IPS-NIHi11 (cell line): ENCODE results near the gene SLC6A17.

Experiments used
- DNase-seq: peaks from one replicate; pipeline ENCODE4 v3.0.0; 2012; ENCODE audit warnings: mixed read lengths, low spot score

Gene SLC6A17

DNA sequence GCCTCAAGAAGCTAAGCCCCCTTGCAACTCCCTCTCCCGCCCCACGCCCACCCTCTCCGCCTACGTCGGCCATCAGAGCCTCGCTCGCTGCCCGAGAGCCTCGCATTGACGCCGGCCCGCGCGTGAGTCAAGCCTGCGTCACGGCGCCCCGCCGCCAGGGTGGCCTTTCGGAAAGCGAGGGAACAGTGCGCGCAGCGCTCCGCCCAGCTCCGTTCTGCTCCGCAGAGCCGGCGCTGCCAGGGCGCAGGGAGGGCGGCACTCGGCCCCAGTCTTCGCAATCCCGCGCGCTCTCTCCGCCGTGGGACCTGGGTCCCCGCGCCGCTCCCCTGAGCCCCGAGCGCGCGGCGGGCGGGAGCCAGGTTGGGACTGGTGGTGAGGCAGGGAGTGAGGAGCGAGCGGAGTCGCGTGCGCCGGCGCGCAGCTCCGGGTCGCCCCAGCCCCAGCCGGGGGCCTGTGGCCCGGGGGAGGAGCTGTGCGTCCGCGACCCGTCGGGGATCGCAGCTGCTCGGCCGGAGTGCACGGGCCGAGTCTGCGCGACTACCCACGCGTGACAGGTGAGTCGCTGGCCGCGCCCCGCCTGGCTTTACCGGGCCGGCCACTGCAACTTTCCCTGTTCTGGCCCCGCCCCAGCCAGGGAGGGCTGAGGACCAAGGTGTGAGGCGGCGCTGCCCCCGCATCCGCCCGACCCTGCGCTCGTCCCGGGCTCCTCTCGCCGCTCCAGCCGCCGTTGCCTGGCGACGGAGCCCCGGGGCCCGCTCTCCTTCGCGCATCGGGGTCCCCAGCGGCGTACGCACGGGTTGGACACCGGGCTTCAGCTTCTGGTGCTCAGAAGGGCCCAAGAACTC lies at the start of gene SLC6A17:
Gene SLC6A17 (plus strand): TSS at position 165 of the 845 bp plus-strand sequence. CDS start 16,436 bp downstream, outside the sequence.
- DNase-seq, result peak; percentile 81

DNA sequence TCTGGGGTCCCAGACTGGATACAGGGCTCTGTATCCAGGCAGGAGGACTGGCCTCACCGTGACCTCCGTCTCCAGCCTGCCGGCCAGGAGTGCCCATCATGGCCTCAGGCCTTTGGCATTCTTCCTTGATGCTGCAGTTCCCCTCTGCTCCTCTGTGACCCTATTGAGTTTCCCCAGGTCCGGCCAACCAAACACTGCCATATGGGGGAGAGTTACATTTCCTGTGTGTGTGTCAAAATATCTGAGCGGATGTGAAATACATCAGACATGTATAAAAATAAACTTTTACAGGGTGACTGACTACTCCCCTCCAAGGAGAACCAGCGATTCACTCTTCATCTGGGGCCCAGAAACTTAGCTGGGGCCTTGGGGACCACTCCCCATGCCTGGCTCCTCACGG lies 48.2 kb upstream of the SLC6A17 start:
- DNase-seq, result no peak

DNA sequence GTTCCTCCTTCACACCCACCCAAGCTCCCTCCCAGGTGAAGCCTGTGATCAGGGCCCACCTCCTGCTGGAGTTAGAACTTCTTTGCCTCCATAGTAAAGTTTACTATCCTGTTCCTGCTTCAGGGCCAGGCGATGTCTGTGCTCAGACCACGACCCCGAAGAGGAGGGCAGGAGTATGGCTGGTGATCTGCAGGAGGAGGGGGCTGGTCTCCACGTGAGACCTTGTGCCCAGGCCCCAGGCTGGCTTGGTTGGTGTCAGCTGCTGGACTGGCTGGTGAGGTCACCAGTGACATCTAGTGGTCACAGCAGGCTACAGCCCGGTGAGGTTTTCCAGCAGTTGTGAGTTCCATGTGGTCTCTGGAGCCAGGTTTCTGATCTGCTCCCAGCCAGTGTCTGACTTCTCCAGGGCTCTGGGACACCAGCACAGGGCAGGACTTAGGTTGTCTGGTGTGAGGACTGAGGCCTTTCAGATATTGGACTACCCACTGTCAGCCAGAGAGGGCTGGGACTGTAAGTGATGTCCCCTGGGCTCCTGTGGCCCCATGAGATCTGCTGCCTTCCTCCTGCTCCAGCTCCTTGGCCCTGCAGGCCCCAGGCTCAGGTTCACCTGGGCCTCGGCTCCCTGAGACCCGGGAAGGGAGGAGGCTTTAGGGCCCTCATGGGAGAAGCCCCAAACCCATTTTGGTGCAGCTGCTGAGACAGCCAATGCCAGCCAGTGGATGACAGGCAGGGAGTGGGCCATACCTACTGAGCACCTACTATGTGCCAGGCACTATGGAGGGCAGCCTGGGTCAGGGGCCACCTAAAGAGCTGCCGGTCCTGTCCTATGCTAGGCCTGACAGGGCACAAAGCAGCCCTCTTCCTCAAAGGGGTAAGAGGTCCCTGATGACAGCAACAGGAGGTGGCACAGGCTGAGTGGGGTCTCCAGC lies 44.0 kb upstream of the SLC6A17 start:
- peak; percentile 90 for DNase-seq

DNA sequence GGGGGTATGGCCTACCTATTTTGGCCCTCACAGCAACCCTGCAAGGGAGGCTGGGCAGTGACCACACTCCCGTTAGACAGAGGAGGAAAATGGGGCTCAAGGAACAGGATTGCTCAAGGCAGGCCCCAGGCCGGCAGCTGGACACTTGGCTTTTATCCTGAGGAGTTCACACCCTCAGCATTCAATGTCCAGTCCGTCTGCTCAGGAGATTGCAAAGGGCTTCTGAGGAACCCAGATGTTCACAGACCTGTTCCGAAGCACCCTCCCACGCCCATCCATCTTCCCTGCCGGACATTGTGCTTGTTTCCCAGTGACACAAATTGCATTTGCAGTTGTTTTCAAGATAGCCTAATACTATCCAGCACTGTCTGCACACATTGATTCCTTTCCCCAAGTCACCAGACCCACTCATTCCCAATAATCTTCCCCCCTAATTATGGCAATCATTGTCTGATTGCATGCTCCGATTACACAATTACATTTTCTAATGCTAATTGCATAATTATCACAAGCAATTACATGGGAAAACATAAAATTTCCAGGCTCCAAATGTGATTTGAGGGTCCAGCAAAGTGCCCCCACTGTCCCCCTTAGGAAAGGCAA lies 42.3 kb upstream of the SLC6A17 start:
- DNase-seq, result no peak

DNA sequence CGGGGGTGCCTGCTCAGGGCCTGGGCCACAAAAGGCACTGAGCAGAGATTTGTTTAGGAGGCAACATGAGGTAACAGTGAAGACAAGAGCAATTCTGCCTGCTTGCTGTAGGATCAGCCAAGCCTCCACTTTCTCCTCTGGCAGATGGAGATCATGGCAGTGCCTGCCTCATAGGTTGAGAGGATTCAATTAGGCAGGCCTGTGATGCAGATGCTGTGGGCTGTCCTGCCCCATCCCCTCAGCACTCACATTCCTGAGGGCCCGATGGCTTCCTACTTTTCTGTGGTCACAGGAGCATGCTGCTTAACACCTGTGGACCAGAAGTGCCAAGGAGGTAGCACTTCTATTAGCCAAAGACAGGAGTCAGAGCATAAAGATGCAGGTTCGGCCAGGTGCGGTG lies 39.2 kb upstream of the SLC6A17 start:
- DNase-seq, result no peak

DNA sequence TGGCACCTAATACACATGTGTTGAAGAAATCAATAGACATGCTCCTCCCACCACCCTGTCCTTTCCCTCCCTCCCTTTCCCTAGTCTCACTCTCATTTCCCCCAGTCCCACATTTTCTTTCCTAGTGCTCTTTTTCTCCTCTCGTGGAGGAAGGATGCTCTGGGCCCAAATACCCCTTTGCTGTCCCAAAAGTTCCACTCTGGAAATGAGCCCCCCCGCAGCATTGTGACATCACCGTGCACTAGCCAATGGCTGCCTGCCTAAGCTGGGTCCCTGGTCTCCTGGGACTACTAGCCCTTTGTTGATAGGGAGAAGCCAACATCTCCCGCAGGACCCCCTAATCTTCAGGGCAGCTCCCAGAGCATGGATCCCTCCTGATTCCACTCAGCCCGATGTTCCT lies 38.2 kb upstream of the SLC6A17 start, which contains the start of gene UBL4B:
Gene UBL4B (plus strand): TSS at position 301 of the 400 bp plus-strand sequence. CDS start 92 bp downstream, at position 393.
- no peak for DNase-seq

DNA sequence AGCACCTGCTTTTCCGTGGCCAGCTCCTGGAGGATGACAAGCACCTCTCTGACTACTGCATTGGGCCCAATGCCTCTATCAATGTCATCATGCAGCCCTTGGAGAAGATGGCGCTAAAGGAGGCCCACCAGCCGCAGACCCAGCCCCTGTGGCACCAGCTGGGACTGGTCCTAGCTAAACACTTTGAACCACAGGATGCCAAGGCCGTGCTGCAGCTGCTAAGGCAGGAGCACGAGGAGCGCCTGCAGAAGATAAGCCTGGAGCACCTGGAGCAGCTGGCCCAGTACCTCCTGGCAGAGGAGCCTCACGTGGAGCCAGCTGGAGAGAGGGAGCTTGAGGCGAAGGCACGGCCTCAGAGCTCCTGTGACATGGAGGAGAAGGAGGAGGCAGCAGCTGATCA lies 37.6 kb upstream of the SLC6A17 start:
- no peak for DNase-seq

DNA sequence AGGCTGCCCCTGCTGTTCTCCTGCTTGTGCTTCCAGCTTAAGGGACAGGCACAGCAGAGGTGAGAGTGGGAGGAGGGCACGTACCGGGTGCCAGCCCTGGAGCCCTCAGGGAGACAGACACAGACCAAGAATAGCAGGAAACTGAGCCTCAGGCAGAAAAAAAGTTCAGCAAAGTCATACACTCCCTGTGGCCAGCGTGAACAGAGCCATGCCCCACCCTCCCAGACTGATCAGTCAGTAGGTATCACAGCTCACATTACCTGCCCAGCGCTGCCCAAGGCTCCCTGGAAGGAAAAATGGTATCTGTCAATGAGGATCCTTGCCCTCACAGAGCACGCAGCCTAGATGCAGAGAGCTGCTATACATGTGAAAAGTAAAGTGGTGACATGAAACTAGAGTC lies 36.7 kb upstream of the SLC6A17 start:
- DNase-seq, result no peak

DNA sequence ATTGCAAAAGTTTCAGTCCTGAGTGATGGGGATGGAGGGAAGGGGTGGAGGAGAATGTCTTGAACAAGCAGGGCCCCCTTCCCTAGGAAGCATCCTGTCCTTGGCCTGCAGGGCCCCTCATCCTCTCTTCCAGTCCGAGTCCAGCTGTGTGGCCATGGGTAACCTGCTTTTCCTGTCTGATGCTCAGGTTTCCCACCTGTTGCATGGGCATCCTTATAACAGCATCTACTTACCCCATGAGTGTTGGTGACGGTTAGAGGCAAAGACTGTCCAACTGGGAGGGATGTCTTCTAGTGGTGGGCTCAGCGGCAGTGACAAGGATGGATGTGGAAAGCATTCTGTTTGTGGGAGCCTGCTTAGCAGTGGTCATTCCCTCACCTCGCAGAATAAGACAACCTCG lies 36.1 kb upstream of the SLC6A17 start:
- DNase-seq, result no peak

DNA sequence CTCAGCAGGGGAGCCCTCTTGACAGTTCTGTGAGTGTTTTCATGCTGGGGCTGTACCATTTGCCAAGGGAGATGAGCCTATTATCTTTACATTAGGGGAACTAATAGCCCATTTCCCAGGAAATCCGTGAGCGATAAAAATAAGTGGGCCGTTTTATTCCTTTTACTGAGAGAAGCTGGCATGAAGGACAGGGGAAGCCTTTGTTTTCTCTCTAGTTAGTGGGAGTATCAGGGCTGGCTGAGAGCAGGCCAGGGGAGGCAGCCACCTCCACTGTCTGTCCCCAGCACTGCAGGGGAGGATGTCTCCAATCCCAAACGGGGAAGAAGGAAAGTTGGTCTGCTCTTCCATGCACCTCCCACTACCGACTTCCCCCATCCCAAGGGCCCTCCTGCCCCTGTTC lies 35.5 kb upstream of the SLC6A17 start:
- no peak for DNase-seq

DNA sequence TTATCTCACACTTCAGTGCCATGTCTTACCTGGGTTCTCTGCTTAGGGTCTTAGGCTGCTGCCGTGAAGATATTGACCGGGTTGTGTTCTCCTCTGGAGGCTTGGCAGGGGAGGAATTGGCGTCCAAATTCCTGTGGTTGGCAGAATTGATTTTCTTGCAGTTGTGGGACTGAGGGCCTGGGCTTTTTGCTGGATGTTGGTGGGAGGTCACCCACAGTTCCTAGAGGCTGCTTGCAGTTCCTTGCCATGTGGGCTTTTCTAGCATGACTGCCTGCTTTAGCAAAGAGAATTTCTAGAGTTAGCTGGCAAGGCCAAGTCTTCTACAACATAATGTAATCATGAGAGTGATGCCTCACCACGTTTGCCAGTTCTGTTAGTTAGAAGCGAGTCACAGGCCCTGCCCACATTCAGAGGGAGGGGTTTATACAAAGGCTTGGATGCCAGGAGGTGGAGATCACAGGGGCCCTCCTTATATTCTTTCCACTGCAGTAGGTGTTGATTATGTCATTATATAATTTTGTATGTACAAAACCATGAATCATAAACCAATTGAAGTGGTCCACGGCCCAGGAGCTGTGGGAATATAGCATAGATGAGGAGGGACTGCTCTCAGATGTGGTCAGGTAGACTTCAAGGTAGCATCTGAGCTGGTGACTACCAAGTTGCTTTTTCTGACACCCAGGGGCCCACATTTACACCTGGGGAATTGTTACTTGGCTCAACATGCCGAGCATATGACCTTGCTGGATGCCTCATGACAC lies 31.5 kb upstream of the SLC6A17 start:
- DNase-seq, result no peak

DNA sequence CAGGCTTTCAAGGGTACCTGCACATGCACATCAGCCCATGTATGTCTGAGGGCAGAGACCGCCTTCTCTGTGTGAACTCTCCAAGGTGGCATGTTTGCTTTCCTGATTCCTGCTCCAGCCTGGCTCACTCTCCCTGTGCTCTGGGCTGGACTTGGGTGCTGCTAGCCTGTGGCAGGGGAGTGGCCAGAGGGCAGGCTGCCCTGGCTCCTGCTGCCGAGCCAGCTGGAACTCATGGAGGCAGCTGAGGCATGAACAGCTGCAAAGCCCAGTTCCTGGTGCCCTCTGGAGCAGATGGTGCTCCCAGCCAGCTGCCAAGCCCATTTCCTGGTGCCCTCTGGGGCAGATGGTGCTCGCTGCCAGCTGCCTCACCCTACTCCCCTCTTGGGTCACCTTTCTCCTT lies 30.5 kb upstream of the SLC6A17 start:
- no peak for DNase-seq

DNA sequence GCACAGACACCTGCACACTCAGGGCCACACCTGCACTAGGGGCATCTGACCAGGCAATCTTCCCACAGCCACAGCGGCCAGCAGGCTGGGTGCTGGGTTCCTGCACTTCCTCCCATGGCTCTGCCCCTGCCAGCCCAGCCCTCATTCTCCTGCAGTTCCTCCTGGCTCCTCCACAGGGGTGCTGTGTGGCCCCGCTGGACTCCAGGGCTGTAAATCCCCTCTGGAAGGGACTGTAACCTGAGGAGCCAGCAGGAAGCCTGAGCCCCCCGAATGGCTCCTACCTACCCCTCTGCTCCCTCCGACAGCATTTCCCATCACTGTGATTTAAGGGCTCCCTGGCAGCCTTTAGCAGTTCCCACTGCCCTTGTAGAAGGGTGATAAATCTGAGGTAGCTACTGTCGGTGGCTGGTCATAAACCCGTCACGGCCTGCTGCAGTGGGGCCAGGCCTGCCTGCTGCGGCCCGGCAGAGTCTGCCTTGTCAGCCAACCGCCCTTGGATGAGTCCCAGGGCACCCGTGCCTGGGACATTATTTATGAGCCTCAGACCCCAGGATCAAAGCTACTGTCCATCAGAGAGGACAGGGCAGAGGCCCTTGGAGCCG lies 29.2 kb upstream of the SLC6A17 start:
- DNase-seq, result no peak

DNA sequence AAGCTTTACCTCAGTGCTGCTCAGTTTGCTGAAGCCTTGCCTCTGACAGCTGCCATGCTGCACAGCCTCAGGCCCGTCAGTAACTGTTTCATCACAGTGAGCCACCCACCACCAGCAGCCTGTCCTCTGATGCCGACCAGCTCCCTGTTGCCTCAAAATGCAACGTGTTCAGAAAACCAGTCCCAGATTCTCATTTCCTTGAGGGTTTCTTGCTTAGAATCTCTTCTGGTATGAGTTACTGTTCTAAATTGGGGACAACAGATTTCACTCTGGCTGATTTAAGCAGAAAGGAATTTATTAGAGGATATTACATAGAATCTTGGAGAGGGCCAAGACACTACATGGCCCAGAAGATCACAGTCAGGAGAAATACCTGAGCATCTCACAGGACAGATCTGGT lies 27.1 kb upstream of the SLC6A17 start:
- DNase-seq, result no peak

DNA sequence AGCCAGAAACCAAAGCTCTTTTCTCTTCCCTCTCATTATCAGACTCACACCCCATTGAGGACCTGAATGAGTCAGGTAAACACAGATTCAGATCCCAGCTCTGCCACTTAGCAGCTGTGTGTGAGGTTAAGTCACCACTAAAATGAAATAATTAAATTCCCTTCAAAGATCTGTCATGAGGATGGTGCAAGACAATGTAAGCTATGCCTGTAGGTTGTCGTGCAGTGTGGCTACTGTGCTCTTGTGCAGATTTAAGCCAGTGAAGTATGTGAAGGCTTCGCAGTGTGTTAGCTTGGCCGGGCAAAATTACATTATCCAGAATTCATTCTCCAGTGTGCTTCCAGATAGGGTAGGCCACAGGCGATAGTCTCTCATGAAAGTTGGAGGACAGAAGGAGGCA lies 24.5 kb upstream of the SLC6A17 start:
- DNase-seq, result no peak

DNA sequence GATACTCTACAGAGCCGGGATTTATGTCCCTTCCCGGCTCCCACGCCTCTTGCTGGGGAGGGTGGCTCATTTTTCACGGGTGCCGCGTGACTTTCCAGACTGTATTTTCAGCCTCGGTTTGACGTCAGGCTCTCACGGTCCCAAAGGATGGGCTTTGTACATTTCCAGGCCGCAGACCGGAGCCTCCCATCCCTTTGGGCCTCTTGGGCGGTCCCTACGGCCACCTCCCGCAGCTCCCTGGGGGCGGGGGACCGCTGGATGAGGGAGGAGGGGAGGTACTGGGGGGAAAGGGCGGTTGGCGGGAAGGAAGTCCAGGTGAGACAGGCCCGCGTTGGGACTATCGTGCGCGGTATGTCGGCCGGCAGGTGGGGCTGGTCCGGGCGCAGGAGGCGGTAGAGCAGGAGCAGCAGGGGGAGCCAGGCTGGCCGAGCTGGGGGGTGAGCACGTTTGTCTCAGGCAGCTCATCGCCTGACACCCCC lies 20.1 kb upstream of the SLC6A17 start:
- DNase-seq, result peak; percentile 83

DNA sequence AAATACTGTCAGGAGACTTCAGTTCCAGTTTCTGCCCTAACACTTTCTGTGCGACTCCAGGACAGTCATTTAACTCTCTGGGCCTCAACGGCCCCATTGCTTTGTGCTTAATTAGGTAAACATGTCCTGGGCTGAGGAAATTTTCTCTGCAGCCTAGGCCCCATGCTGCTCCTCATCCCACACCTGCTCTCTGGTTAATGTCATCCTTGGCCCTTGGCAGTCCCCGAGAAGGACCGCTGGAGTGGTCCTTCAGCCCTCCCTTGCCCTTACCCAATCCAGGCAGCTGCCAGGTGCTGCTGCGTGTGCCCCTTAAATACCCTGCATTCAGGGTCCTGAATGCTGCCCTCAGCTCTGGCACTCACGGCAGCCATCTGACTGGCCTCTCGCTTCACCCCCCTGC lies 19.3 kb upstream of the SLC6A17 start:
- DNase-seq, result no peak

DNA sequence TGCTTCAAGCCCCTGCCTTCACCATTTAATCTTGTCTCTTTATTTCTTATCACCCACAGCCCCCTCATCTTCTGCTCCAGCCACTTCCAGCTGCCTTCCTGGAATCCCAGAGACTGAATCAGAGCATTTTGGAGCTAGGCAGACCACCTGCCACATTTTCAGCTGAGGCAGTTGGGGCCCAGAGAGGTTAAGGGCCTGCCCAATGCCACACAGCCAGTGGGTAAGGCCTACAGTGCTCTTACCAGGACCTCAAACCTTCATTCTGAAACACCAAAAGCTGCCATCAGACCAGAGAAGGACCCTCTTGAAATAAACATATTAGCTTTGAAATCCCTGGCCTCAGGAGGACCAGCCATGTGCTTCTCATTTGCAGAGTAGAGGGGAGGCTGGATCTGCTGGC lies 17.6 kb upstream of the SLC6A17 start:
- DNase-seq, result no peak

DNA sequence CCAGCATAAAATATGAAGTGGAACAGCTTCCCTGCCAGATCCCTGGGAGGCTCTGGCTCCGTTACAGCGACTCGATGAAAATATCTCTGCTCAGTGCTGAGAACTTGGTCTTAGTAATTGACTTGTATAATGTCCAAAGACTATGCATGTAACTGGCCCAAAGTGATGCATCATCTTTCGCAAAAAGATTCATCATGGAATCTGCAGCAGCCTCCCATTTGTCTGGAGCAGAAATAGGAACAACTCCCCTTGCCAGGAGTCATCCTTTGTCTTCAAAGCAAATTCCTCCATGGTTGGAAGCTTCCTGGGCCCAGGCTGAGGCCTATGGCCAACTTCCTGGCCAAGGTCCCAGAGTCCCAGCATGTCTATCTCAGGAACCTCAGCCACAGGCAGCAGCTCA lies 16.9 kb upstream of the SLC6A17 start:
- no peak for DNase-seq

DNA sequence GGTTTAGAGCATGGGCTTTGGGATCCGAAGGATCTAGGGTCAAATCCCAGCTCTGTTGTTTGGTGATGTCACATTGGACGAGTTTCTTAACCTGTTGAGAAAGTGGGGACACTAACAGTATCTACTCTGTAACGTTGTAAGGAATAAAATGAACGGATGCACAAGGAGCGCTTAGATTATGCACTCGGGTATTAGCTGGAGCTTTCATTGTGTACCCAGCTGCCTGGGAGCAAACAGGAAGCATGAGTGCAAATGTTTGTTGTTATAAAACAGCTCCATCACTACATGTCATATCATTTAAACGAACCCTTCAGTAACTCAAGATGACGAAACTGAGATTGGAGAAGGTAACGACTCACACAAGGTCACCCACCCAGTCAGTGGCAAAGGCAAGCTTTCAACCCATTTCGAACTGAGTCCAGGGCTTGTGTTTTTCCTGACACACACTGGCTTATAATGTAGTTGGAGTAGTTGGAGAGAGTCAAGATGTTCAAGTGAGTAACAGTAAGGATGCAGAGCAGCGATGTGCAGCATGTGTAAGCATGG lies 16.2 kb upstream of the SLC6A17 start:
- DNase-seq, result no peak

DNA sequence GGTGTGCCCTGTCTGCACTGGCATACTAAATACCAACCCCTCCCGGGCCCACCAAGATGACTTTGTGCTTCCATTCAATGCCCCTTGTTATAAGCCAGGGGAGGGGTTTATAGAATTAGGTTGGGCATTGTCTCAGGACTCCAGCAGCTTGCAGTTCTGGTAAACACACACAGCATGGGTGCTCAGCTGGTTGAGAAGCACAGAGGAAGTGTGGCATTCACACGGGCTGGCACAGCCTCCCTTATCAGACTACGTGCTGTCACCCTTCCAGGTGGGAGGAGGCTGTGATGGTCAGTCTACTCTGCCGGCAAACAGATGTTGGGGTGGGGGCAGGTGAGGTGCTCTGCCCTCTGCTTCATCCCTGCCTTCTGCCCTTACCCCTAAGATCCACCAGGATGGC lies 15.0 kb upstream of the SLC6A17 start:
- no peak for DNase-seq
